OCI-LY3 (cell line): Measurements from ENCODE around the gene CXCR5.

Source experiments
- CTCF ChIP-seq: fragments of 200-600, 300-600 bp; sonication (generic); IDR thresholded peaks from 2 replicates; pipeline ENCODE4 v1.5.1; 2014; ENCODE audit warnings: antibody characterized with exemption, low read length, low read depth
- EZH2phosphoT487 ChIP-seq: fragments of 200-600 bp; shearing (Covaris generic); IDR thresholded peaks from 2 replicates; pipeline ENCODE4 v1.6.1; 2018; ENCODE audit warnings: antibody characterized with exemption, mixed run types, low read depth

DNA sequence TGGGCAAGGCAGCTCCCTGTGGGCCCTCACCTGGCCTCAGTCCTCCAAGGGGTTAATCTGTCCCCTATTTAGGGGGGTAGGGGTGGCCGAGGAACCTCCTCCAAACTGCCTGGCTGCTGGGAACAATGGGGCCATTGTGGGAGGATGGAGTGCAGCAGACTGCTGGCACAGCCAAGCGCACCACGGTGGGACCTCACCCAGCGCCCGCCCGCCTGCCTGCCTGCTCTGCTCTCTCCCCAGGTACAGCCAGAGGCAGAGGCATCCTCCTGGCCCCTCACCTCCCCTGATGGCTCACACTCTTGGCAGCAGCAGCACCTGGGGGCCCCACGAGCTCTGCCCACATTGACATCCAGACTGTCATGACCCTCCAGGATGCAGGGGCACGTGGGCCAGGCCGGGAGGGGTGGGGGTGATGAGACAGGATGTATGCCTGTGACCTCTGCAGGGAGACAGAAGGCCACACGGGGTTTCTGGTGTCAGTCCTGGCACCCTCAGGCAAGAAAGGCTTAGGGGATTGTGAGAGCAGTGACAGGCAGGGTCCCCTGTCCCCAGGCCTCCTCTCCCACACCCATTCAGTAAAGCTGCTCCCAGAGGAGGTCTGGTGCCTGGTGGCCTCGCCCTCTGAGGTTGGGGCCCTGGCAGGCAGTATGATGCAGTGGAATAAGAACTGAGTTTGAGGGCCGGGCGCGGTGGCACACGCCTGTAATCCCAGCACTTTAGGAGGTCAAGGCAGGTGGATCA is 30.7 kb downstream of the CXCR5 start:
- no peak for TF ChIP-seq CTCF
- no peak for TF ChIP-seq EZH2phosphoT487
